H1 (cell line): ENCODE data around the gene ESRRB. TPM values are rescaled to one million over a fixed set of nuclear protein-coding genes. Genes with fewer than 3 reads are reported as not detected.

Experiments
- CTCF ChIA-PET: fragments of 300-600 bp; sonication (Branson Sonifier 250); formaldehyde crosslinking; loops from one replicate; lab custom pipeline; 2021; ENCODE audit not compliant: partially characterized antibody; lab: Charles Lee
- POLR2A ChIA-PET: fragments of 300-600 bp; sonication (Branson Sonifier 250); formaldehyde crosslinking; loops from one replicate; lab custom pipeline; 2021; ENCODE audit warnings: inconsistent platforms; ENCODE audit not compliant: partially characterized antibody; lab: Charles Lee
- DNase-seq, 2 experiments: peaks; one replicate each; pipeline versions ENCODE4 v3.0.0 to v3.0.0-alpha.2; 2010 to 2022; ENCODE audit warnings: low spot score in 2 of 2, low read depth in 1 of 2, mixed read lengths in 1 of 2
- FAIRE-seq: peaks from 2 replicates; lab custom pipeline; 2011; peaks lifted over from hg19 to GRCh38; lab: Jason Lieb, UNC
- H2AFZ ChIP-seq: 2 replicates; pipeline ENCODE4 v1.8.1; 2012; ENCODE audit warnings: low read length, inconsistent platforms
- H2AK5ac ChIP-seq: 2 replicates; pipeline ENCODE4 v1.6.1; 2013; ENCODE audit warnings: low read depth, low read length
- H2BK120ac ChIP-seq: replicated peaks from 2 replicates; pipeline ENCODE3; 2013; ENCODE audit warnings: low read depth, low read length, inconsistent platforms
- H2BK12ac ChIP-seq: 2 replicates; pipeline ENCODE4 v1.6.1; 2013; ENCODE audit warnings: low read depth, low read length
- H2BK15ac ChIP-seq: 2 replicates; pipeline ENCODE4 v1.6.1; 2013; ENCODE audit warnings: low read length
- H2BK20ac ChIP-seq: 2 replicates; pipeline ENCODE4 v1.6.1; 2013; ENCODE audit warnings: low read length
- H2BK5ac ChIP-seq: 2 replicates; pipeline ENCODE4 v1.6.1; 2013; ENCODE audit warnings: low read depth, low read length
- H3K14ac ChIP-seq: 2 replicates; pipeline ENCODE4 v1.6.1; 2013; ENCODE audit warnings: inconsistent platforms; ENCODE audit not compliant: insufficient read length
- H3K18ac ChIP-seq: 2 replicates; pipeline ENCODE4 v1.6.1; 2013; ENCODE audit warnings: low read length; ENCODE audit errors: extremely low read depth
- H3K23ac ChIP-seq: 2 replicates; pipeline ENCODE4 v1.6.1; 2013; ENCODE audit warnings: inconsistent platforms; ENCODE audit not compliant: insufficient read length
- H3K23me2 ChIP-seq: 2 replicates; pipeline ENCODE4 v1.6.1; 2013; ENCODE audit warnings: low read depth, low read length
- H3K27ac ChIP-seq: 2 replicates; pipeline ENCODE4 v1.6.1; 2011; ENCODE audit warnings: low read depth, low read length, inconsistent platforms
- H3K27me3 ChIP-seq, 4 experiments: replicated peaks in 1 of 4; 1 replicate in 1 of 4; 2 replicates in 3 of 4; pipeline versions ENCODE4 v1.6.1 to v1.8.1; 2011 to 2013; ENCODE audit warnings: low read length in 3 of 4, mild to moderate bottlenecking in 3 of 4, inconsistent platforms in 2 of 4, mixed read lengths in 2 of 4, moderate library complexity in 1 of 4; ENCODE audit not compliant: control insufficient read depth in 3 of 4, insufficient read depth in 3 of 4; ENCODE audit errors: extremely low read depth in 1 of 4
- H3K36me3 ChIP-seq, 4 experiments: 2 replicates each; pipeline versions ENCODE4 v1.6.1 to v1.8.1; 2011 to 2013; ENCODE audit warnings: mild to moderate bottlenecking in 4 of 4, low read length in 3 of 4, moderate library complexity in 2 of 4, control low read depth in 1 of 4, inconsistent platforms in 1 of 4; ENCODE audit not compliant: insufficient read depth in 4 of 4, control insufficient read depth in 2 of 4
- H3K4ac ChIP-seq: replicated peaks from 2 replicates; pipeline ENCODE3; 2013; ENCODE audit warnings: low read length, low read depth, mixed read lengths, inconsistent platforms; ENCODE audit not compliant: insufficient read length
- H3K4me1 ChIP-seq, 4 experiments: replicated peaks in 1 of 4; 1 replicate in 1 of 4; 2 replicates in 3 of 4; pipeline versions ENCODE4 v1.6.1 to v1.8.1; 2011 to 2013; ENCODE audit warnings: low read length in 3 of 4, inconsistent platforms in 2 of 4, mixed read lengths in 1 of 4; ENCODE audit not compliant: insufficient read depth in 4 of 4, control insufficient read depth in 3 of 4
- H3K4me2 ChIP-seq, 2 experiments: 2 replicates each; pipeline versions ENCODE4 v1.6.1 to v1.8.1; 2011 to 2013; ENCODE audit warnings: low read depth in 2 of 2, low read length in 2 of 2, control low read depth in 1 of 2, inconsistent platforms in 1 of 2, mild to moderate bottlenecking in 1 of 2; ENCODE audit not compliant: insufficient read depth in 1 of 2
- H3K4me3 ChIP-seq, 4 experiments: fragments of 200-600, 300-600 bp in 1 of 4; sonication (generic), shearing (Covaris generic), sonication (Bioruptor Twin) in 1 of 4; 2 replicates each; pipeline versions ENCODE4 v1.5.1 to v1.8.1; 2011 to 2016; ENCODE audit warnings: low read length in 4 of 4, low read depth in 3 of 4, control low read depth in 2 of 4, inconsistent platforms in 2 of 4, mild to moderate bottlenecking in 2 of 4, mixed read lengths in 1 of 4, moderate library complexity in 1 of 4; ENCODE audit not compliant: insufficient read depth in 2 of 4; ENCODE audit errors: extremely low read depth in 1 of 4
- H3K56ac ChIP-seq: replicated peaks from 2 replicates; pipeline ENCODE3; 2013; ENCODE audit warnings: low read depth, mild to moderate bottlenecking, mixed read lengths, low read length, inconsistent platforms; ENCODE audit not compliant: insufficient read length
- H3K79me1 ChIP-seq: 2 replicates; pipeline ENCODE4 v1.6.1; 2013; ENCODE audit warnings: low read depth, low read length, control low read depth
- H3K79me2 ChIP-seq, 2 experiments: 2 replicates each; pipeline versions ENCODE4 v1.6.1 to v1.8.1; 2012 to 2013; ENCODE audit warnings: low read length in 2 of 2, mild to moderate bottlenecking in 2 of 2, inconsistent platforms in 1 of 2; ENCODE audit not compliant: insufficient read depth in 2 of 2, control insufficient read depth in 1 of 2
- H3K9ac ChIP-seq, 4 experiments: replicated peaks in 1 of 4; 1 replicate in 1 of 4; 2 replicates in 3 of 4; pipeline versions ENCODE4 v1.6.1 to v1.8.1; 2011 to 2013; ENCODE audit warnings: low read depth in 3 of 4, low read length in 3 of 4, control low read depth in 2 of 4, mild to moderate bottlenecking in 2 of 4, moderate library complexity in 2 of 4, inconsistent platforms in 1 of 4; ENCODE audit errors: extremely low read depth in 1 of 4
- H3K9me3 ChIP-seq, 2 experiments: 2 replicates each; pipeline versions ENCODE4 v1.6.1 to v1.8.1; 2012 to 2013; ENCODE audit warnings: mild to moderate bottlenecking in 2 of 2, moderate library complexity in 2 of 2, control low read depth in 1 of 2, inconsistent platforms in 1 of 2, low read depth in 1 of 2, low read length in 1 of 2, mixed read lengths in 1 of 2; ENCODE audit not compliant: insufficient read depth in 2 of 2
- H4K20me1 ChIP-seq, 2 experiments: replicated peaks in 1 of 2; 2 replicates each; pipeline versions ENCODE3 to v1.8.1; 2011 to 2013; ENCODE audit warnings: inconsistent platforms in 2 of 2, low read length in 2 of 2, mild to moderate bottlenecking in 1 of 2; ENCODE audit not compliant: insufficient read depth in 2 of 2, control insufficient read depth in 1 of 2
- H4K5ac ChIP-seq: 2 replicates; pipeline ENCODE4 v1.6.1; 2013; ENCODE audit warnings: low read length, low read depth, mixed read lengths, inconsistent platforms; ENCODE audit not compliant: insufficient read length
- H4K8ac ChIP-seq: 2 replicates; pipeline ENCODE4 v1.8.0; 2013; ENCODE audit warnings: mild to moderate bottlenecking, moderate library complexity, low read length, inconsistent platforms; ENCODE audit not compliant: insufficient read depth; ENCODE audit errors: extremely low read depth
- H4K91ac ChIP-seq: replicated peaks from 2 replicates; pipeline ENCODE3; 2013; ENCODE audit warnings: low read length, mixed read lengths, inconsistent platforms; ENCODE audit not compliant: insufficient read length
- ASH2L ChIP-seq: fragments of 200-600, 300-600 bp; sonication (generic); IDR thresholded peaks from one replicate; pipeline ENCODE4 v1.7.1; 2017; ENCODE audit warnings: low read length
- BCL11A ChIP-seq, 2 experiments: IDR thresholded peaks; one replicate each; pipeline ENCODE4 v1.6.1; 2011; ENCODE audit warnings: low read depth in 2 of 2, low read length in 2 of 2, mild to moderate bottlenecking in 2 of 2
- BRCA1 ChIP-seq: IDR thresholded peaks from 2 replicates; pipeline ENCODE4 v1.6.1; 2012; ENCODE audit warnings: low read depth, low read length, improper control_type of control experiment
- CBX5 ChIP-seq: fragments of 300-800, 300-1000 bp; sonication (generic); IDR thresholded peaks from 2 replicates; pipeline ENCODE4 v1.7.1; 2016; ENCODE audit warnings: antibody characterized with exemption, low read length, low read depth
- CEBPB ChIP-seq: IDR thresholded peaks from 2 replicates; pipeline ENCODE4 v1.6.1; 2012; ENCODE audit warnings: low read depth, low read length
- CHD2 ChIP-seq: IDR thresholded peaks from 2 replicates; pipeline ENCODE4 v1.6.1; 2012; ENCODE audit warnings: low read length, improper control_type of control experiment
- KDM1A ChIP-seq: fragments of 200-600, 300-600 bp; sonication (generic); IDR thresholded peaks from 2 replicates; pipeline ENCODE4 v1.7.1; 2016; ENCODE audit warnings: mild to moderate bottlenecking, low read length, borderline replicate concordance
- NANOG ChIP-seq: IDR thresholded peaks from 2 replicates; pipeline ENCODE4 v1.6.1; 2011; ENCODE audit warnings: low read length, low read depth, mild to moderate bottlenecking, inconsistent platforms; ENCODE audit not compliant: insufficient read depth, poor library complexity, severe bottlenecking
- POLR2A ChIP-seq, 2 experiments: IDR thresholded peaks; 1 replicate in 1 of 2; 2 replicates in 1 of 2; pipeline ENCODE4 v1.6.1; 2011; ENCODE audit warnings: low read depth in 2 of 2, low read length in 2 of 2, mild to moderate bottlenecking in 2 of 2; ENCODE audit errors: control extremely low read depth in 1 of 2
- POU5F1 ChIP-seq: IDR thresholded peaks from 2 replicates; pipeline ENCODE4 v1.6.1; 2011; ENCODE audit warnings: low read depth, mild to moderate bottlenecking, low read length, moderate library complexity
- RAD21 ChIP-seq, 2 experiments: IDR thresholded peaks in 1 of 2; conservative IDR thresholded peaks in 1 of 2; 2 replicates each; pipeline ENCODE4 v1.6.1; 2011; ENCODE audit warnings: low read depth in 2 of 2, low read length in 2 of 2, improper control_type of control experiment in 1 of 2, inconsistent platforms in 1 of 2, mild to moderate bottlenecking in 1 of 2, moderate library complexity in 1 of 2
- RBBP5 ChIP-seq: IDR thresholded peaks from 2 replicates; pipeline ENCODE4 v1.7.1; 2012; ENCODE audit warnings: low read depth, mild to moderate bottlenecking, inconsistent platforms, low read length, moderate library complexity, borderline replicate concordance
- RNF2 ChIP-seq: fragments of 200-900, 300-1000 bp; sonication (generic); IDR thresholded peaks from 2 replicates; pipeline ENCODE4 v1.7.1; 2016; ENCODE audit warnings: borderline replicate concordance, low read depth, mild to moderate bottlenecking, antibody characterized with exemption, low read length; ENCODE audit not compliant: poor library complexity, severe bottlenecking; ENCODE audit errors: missing control alignments
- SIX5 ChIP-seq: IDR thresholded peaks from 2 replicates; pipeline ENCODE4 v1.6.1; 2011; ENCODE audit warnings: mild to moderate bottlenecking, low read depth, low read length
- TBP ChIP-seq: IDR thresholded peaks from 2 replicates; pipeline ENCODE4 v1.6.1; 2011; ENCODE audit warnings: low read depth, low read length, improper control_type of control experiment
- WGBS, 2 experiments: shearing (Covaris generic) in 1 of 2; methylation state at CpG; one replicate each; pipeline versions ENCODE4 v1.1.6 to v1.1.7; 2013 to 2015; ENCODE audit warnings: low lambda C conversion rate in 2 of 2, mixed read lengths in 2 of 2, inconsistent platforms in 1 of 2, low coverage in 1 of 2, missing lambda C conversion rate in 1 of 2; ENCODE audit not compliant: insufficient replicate concordance in 2 of 2, insufficient coverage in 1 of 2, insufficient read length in 1 of 2; ENCODE audit errors: extremely low coverage in 1 of 2, missing lambda C conversion rate in 1 of 2; 5-methylcytosine and 5-hydroxymethylcytosine counted together
- polyA plus RNA-seq, 7 experiments: library from polyadenylated mRNA; depleted of rRNA in 3 of 7; stranded (reverse) in 5 of 7; unstranded in 2 of 7; fragments of >200 nt in 5 of 7; fragments of 200-250 nt in 2 of 7; gene quantifications; 1 replicate in 5 of 7; 2 replicates in 1 of 7; 4 replicates in 1 of 7; pipeline versions ENCODE4 v1.2.1 to v1.2.3, GENCODE V29; 2011 to 2013; ENCODE audit warnings: missing spikeins in 2 of 7, mixed read lengths in 2 of 7
- total RNA-seq: library from RNA; stranded (reverse); fragmentation: NEBNext Ultra II Directional; extraction: Animal tissue kit (Norgen Biotek cat#: 25700); gene quantifications from 2 replicates; pipeline ENCODE4 v1.2.1, GENCODE V29; 2021

The ESRRB gene
- total and polyA plus RNA-seq, 2 of the 8 experiments (the other 6 are each of a cell fraction or from before 2014, with no cell fraction given), result 0.29 to 0.45 TPM

GRCh38 chr14:76502638-76503037, 126.7 kb downstream of the ESRRB start:
- Histone ChIP-seq H2BK15ac (no peak overlapping the region), H2BK120ac (no peak overlapping the region), H4K8ac (no peak overlapping the region), H3K4ac (no peak overlapping the region), H2BK5ac (no peak overlapping the region), H2AK5ac (no peak overlapping the region), H3K27me3 (no peaks in the 10 kb centered on the region; a peak in 1 of 7 replicates), H3K4me2 (no peak overlapping the region), H3K79me1 (no peaks in the 10 kb centered on the region), H4K91ac (no peak overlapping the region), H3K9me3 (no peaks in the 10 kb centered on the region), H3K4me1 (no peaks in the 10 kb centered on the region), H3K14ac (no peak overlapping the region), H3K18ac (no peak overlapping the region), H3K4me3 (no peak overlapping the region), H4K20me1 (no peaks in the 10 kb centered on the region), H2BK12ac (no peak overlapping the region), H2BK20ac (no peak overlapping the region), H3K56ac (no peak overlapping the region), H3K27ac (no peak overlapping the region), H3K23me2 (no peaks in the 10 kb centered on the region), H3K23ac (no peak overlapping the region), H3K36me3 (no peaks in the 10 kb centered on the region; a peak in 1 of 8 replicates), H2AFZ (no peak overlapping the region), H3K79me2 (no peaks in the 10 kb centered on the region), H3K9ac (no peak overlapping the region), H4K5ac (no peak overlapping the region)
- POLR2A ChIA-PET, result no interaction called here
- TF ChIP-seq POLR2A (IDR thresholded peaks at IDR 0.05; ENCODE audit: control extremely low read depth in 1 of 2, low read depth in 2 of 2, low read length in 2 of 2) (no peak), RAD21 (IDR thresholded peaks at IDR 0.05 in 1 of 2, conservative IDR thresholded peaks at IDR 0.05 in 1 of 2; ENCODE audit: low read depth in 2 of 2, low read length in 2 of 2) (no peak), POU5F1 (no peak), SIX5 (no peak), CHD2 (no peak), RBBP5 (no peak), CBX5 (no peak), NANOG (no peak), ASH2L (no peak), CEBPB (no peak), BRCA1 (no peak), TBP (no peak), KDM1A (no peak), RNF2 (no peak), BCL11A (IDR thresholded peaks at IDR 0.05; ENCODE audit: low read depth in 2 of 2, low read length in 2 of 2) (no peak)
- WGBS, 2 experiments, result 98% methylated on average over 3 of the region's 3 CpGs; no CpG with 5 or more reads in 1 of the 2 experiments
- DNase-seq (no peak), FAIRE-seq (no peak)
- CTCF ChIA-PET, result interaction anchor here (0.6 to 1.2 kb wide), 3 partner anchors 12 to 150 kb away, joined by 3 read pairs; no protein-coding TSS in a partner anchor
